Activated effector memory CD4-positive, alpha-beta T cell treated with anti-CD3 and anti-CD28 coated beads, Interleukin-2, amount 50 U/mL, for 16 hours (primary cell): ENCODE measurements around the gene NCOA5.

Experiments
- DNase-seq: peaks from one replicate; pipeline ENCODE4 v3.0.0-alpha.2; 2020

NCOA5 gene

GRCh38 chr20:46088409-46089166 lies 1.2 kb downstream of the NCOA5 start:
- no peak for DNase-seq

- no peak for DNase-seq
Measured at GRCh38 chr20:46087161-46087560, 2.6 kb downstream of the NCOA5 start.

- DNase-seq = no peak
Measured at GRCh38 chr20:46085179-46085851, 4.4 kb downstream of the NCOA5 start.

- DNase-seq = no peak
Measured at GRCh38 chr20:46084805-46085178, 5.0 kb downstream of the NCOA5 start.

- DNase-seq = no peak
Measured at GRCh38 chr20:46083531-46084061, 6.2 kb downstream of the NCOA5 start.

- DNase-seq = no peak
Measured at GRCh38 chr20:46083101-46083500, 6.7 kb downstream of the NCOA5 start.

GRCh38 chr20:46081074-46081473 lies 8.7 kb downstream of the NCOA5 start:
- no peak for DNase-seq

- no peak for DNase-seq
Measured at GRCh38 chr20:46078954-46079353, 10.8 kb downstream of the NCOA5 start.

GRCh38 chr20:46077642-46078305 lies 12.0 kb downstream of the NCOA5 start:
- no peak for DNase-seq

- no peak for DNase-seq
Measured at GRCh38 chr20:46076806-46077205, 13.0 kb downstream of the NCOA5 start.

GRCh38 chr20:46074006-46074405 lies 15.8 kb downstream of the NCOA5 start:
- no peak for DNase-seq

- DNase-seq = no peak
Measured at GRCh38 chr20:46073443-46073842, 16.3 kb downstream of the NCOA5 start.

- DNase-seq = no peak
Measured at GRCh38 chr20:46073024-46073423, 16.7 kb downstream of the NCOA5 start.

GRCh38 chr20:46071573-46071972 lies 18.2 kb downstream of the NCOA5 start:
- no peak for DNase-seq

- DNase-seq = no peak
Measured at GRCh38 chr20:46070215-46070900, 19.4 kb downstream of the NCOA5 start.

GRCh38 chr20:46065691-46066090 lies 24.1 kb downstream of the NCOA5 start:
- DNase-seq = no peak

- DNase-seq = no peak
Measured at GRCh38 chr20:46065006-46065405, 24.8 kb downstream of the NCOA5 start.

- no peak for DNase-seq
Measured at GRCh38 chr20:46063652-46064054, 26.1 kb downstream of the NCOA5 start.

- no peak for DNase-seq
Measured at GRCh38 chr20:46063151-46063550, 26.6 kb downstream of the NCOA5 start.

- no peak for DNase-seq
Measured at GRCh38 chr20:46062621-46063020, 27.1 kb downstream of the NCOA5 start.

- DNase-seq = no peak
Measured at GRCh38 chr20:46062151-46062550, 27.6 kb downstream of the NCOA5 start.

- DNase-seq = no peak
Measured at GRCh38 chr20:46060975-46061374, 28.8 kb downstream of the NCOA5 start.

- DNase-seq = no peak
Measured at GRCh38 chr20:46060301-46060881, 29.4 kb downstream of the NCOA5 start.
